ENCODE data around the gene IFT57. TPM values are rescaled to one million over a fixed set of nuclear protein-coding genes. Genes with fewer than 3 reads are reported as not detected.

The IFT57 gene
- total and polyA plus RNA-seq, 10 donors = 26.2 to 48.9 (median 38.9) TPM

- DNase-seq = no peak
- H3K36me3 ChIP-seq = no peaks in the 10 kb centered on the region
- H3K4me1 ChIP-seq = no peaks in the 10 kb centered on the region
- no peaks in the 10 kb centered on the region for H3K27me3 ChIP-seq (replicated peaks in 1 of 7)
- no peak for TF ChIP-seq POLR2A (IDR thresholded peaks at IDR 0.05)
- no peak for TF ChIP-seq CTCF (IDR thresholded peaks at IDR 0.05 in 8 of 11, conservative IDR thresholded peaks at IDR 0.05 in 3 of 11)
- TF ChIP-seq POLR2AphosphoS5 (IDR thresholded peaks at IDR 0.05) = no peak
- no peak overlapping the region for H3K27ac ChIP-seq
- no peak overlapping the region for H3K4me3 ChIP-seq
- H3K9me3 ChIP-seq = no peaks in the 10 kb centered on the region
- WGBS, 5 donors = 92 to 99% (median 97%) methylated on average over 2 of the region's 2 CpGs
- intact Hi-C loops (cut with DNase I; ENCODE audit: low total_unique reads) = no loop called here
Measured at GRCh38 chr3:108243243-108243642, 21.0 kb upstream of the IFT57 start.

- no peak for DNase-seq
- H3K4me1 ChIP-seq = no peaks in the 10 kb centered on the region
- no peak overlapping the region for H3K4me3 ChIP-seq
- H3K27me3 ChIP-seq (replicated peaks in 1 of 7) = no peaks in the 10 kb centered on the region
- no peaks in the 10 kb centered on the region for H3K36me3 ChIP-seq
- TF ChIP-seq POLR2AphosphoS5 (IDR thresholded peaks at IDR 0.05) (no peak), CTCF (IDR thresholded peaks at IDR 0.05 in 8 of 11, conservative IDR thresholded peaks at IDR 0.05 in 3 of 11) (no peak), POLR2A (IDR thresholded peaks at IDR 0.05) (no peak)
- intact Hi-C loops (cut with DNase I; ENCODE audit: low total_unique reads) = no loop called here
- no peak overlapping the region for H3K27ac ChIP-seq
- H3K9me3 ChIP-seq = no peaks in the 10 kb centered on the region
Measured at GRCh38 chr3:108242776-108243175, 20.6 kb upstream of the IFT57 start.

- TF ChIP-seq POLR2AphosphoS5 (IDR thresholded peaks at IDR 0.05) (no peak), CTCF (IDR thresholded peaks at IDR 0.05 in 8 of 11, conservative IDR thresholded peaks at IDR 0.05 in 3 of 11) (no peak), POLR2A (IDR thresholded peaks at IDR 0.05) (no peak)
Measured at GRCh38 chr3:108241721-108242120, 19.5 kb upstream of the IFT57 start.

GRCh38 chr3:108241146-108241545 lies 18.9 kb upstream of the IFT57 start:
- Histone ChIP-seq H3K27ac (no peak overlapping the region), H3K4me1 (no peaks in the 10 kb centered on the region), H3K27me3 (replicated peaks in 1 of 7) (no peaks in the 10 kb centered on the region), H3K4me3 (no peak overlapping the region), H3K9me3 (no peaks in the 10 kb centered on the region), H3K36me3 (no peaks in the 10 kb centered on the region)
- DNase-seq = no peak
- TF ChIP-seq CTCF (IDR thresholded peaks at IDR 0.05 in 8 of 11, conservative IDR thresholded peaks at IDR 0.05 in 3 of 11) (no peak), POLR2A (IDR thresholded peaks at IDR 0.05) (no peak), POLR2AphosphoS5 (IDR thresholded peaks at IDR 0.05) (no peak)
- intact Hi-C loops (cut with DNase I; ENCODE audit: low total_unique reads) = no loop called here
- 72 to 91% (median 79%) methylated on average over 2 of the region's 2 CpGs for WGBS, 5 donors

More at GRCh38 chr3:108241721-108242120, 19.5 kb upstream of the IFT57 start:
- H3K27ac ChIP-seq = no peak overlapping the region
- H3K36me3 ChIP-seq = no peaks in the 10 kb centered on the region
- 90 to 95% (median 92%) methylated on average over 6 of the region's 6 CpGs for WGBS, 5 donors
- no peaks in the 10 kb centered on the region for H3K9me3 ChIP-seq
- DNase-seq = no peak
- intact Hi-C loops (cut with DNase I; ENCODE audit: low total_unique reads) = no loop called here
- no peaks in the 10 kb centered on the region for H3K4me1 ChIP-seq
- no peak overlapping the region for H3K4me3 ChIP-seq
- no peaks in the 10 kb centered on the region for H3K27me3 ChIP-seq (replicated peaks in 1 of 7)

All from spleen (tissue), 11 donors.